ENCODE measurements around the gene DYNC1LI1. TPM values are rescaled to one million over a fixed set of nuclear protein-coding genes. Genes with fewer than 3 reads are reported as not detected.

Gene DYNC1LI1
- total RNA-seq, 1 experiment from 2014 or later = 27.5 TPM

DNA sequence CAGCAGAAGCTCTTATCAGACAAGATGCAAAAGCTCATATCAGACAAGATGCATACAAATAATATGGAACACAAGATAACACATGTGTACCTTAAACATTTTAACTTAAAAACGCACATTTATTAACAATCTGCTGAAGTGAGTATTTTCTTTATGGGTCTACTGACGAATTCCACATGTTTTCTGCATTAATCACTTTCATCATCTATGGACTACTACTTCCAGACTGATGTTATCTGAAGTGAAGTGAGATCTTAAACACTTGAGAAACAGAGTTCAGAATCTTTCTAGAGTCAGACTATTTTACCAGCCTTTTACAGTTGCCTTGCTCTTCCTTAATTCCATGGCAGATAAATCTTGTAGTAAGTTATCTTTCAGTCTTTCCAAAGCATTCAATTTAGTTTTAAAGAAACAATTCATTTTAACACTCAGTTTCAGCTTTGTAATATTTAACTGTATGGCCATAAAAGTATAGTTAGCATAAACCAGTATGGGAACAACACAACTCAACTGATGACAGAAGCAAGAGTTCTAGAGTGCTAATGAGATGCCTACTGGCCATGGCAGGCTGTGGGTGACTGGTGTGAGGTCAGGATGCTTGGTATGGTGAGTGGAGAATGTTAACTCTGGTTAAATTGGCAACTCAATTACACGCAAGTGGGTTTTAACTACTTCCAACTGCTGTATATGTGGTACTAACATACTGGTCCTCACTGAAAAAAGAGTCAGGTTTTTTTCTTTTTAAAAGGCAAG, 77.8 kb downstream of the DYNC1LI1 start:
- no peak for DNase-seq (ENCODE audit: low spot score)

DNA sequence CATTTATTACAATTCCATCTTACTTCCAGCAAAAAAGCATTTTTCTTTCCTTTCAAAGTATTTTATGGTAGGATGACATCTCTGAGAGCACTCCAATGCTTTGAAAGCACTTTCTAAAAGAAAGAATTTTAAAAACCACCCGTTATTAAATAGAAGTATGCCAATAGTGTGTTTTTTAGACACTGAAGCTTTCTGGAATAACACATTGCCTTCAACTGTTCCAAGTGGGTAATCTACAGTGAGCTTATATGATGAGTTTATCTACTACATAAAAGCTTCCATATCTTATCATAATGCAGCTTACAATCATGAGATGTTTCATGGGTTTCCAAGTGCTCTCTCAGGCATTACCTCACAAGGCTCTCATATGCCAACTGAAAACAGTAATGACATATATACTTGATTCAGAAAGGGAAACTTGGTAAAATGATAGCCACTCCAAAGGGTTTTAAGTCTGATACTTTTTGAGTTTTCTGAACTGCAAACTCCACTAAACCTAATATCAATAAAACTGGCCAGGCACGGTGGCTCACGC, 82.1 kb downstream of the DYNC1LI1 start:
- no peak for DNase-seq (ENCODE audit: low spot score)

DNA sequence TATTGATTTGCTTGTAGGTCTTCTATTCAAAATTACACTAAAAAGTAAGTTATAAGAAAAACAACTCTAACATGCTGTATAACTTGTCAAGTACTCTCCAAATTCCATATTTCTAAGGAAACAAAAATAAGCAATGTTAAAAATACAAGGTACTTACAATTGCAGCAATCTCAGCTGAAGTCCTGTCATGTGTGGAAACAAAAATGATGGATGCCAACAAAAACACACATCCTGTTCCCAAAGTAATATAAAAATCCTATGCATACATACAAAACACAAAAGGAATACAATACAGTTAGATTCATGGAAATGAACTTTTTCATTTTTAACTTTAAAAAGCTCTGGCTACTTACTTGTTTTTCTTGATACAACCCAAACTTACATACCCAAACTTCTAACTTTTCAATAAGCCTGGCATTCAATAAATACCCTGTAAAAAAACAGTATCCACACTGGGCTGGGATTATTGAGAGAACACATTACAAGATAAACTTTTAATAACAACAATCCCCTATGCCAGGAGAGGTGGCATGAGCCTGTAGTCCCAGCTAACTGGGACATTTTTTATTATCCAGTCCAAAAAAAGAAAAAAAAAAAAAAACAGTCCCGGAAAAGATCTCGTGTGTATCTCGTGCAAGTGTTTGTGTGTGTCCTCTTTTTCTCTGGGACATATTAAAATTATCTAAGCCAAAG, 82.7 kb downstream of the DYNC1LI1 start:
- no peak for DNase-seq (ENCODE audit: low spot score)

DNA sequence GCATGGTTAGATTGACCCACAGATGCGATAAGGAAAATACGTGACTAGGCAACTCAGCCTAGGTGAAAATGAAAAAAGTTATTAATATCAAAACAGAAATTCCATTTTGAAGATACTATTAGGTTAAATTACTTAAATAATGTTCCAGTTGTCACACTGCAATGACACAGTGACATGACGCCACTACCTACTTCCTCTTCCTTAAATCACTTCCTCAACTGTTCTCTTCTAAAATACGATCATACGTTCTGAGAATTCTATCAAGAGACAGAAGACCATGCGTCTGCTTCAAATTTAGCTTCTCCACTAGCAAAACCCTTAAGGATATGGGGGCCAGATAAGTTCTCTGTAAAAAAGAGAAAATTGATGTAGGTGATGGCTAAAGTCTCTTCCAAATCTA, 86.2 kb downstream of the DYNC1LI1 start:
- no peak for DNase-seq (ENCODE audit: low spot score)

DNA sequence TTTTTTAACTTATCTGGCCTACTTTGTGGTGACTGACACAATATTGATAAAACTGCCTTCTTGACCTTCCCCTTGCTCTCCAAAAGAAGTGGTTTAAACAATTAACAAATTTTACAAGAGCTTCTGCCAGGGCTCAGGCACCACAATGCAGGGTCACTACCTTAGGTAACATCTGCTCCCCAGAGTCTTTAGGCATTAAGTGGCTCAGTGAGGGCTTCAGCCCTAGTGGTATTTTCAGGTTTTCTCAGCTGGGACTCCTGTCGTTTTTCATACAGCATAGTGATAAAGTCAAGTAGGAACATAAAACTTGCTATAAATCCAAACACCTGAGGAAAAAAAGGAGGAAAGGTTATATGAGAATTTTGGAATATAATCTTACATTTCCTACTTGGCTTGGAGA, 86.9 kb downstream of the DYNC1LI1 start:
- DNase-seq (ENCODE audit: low spot score) = no peak

DNA sequence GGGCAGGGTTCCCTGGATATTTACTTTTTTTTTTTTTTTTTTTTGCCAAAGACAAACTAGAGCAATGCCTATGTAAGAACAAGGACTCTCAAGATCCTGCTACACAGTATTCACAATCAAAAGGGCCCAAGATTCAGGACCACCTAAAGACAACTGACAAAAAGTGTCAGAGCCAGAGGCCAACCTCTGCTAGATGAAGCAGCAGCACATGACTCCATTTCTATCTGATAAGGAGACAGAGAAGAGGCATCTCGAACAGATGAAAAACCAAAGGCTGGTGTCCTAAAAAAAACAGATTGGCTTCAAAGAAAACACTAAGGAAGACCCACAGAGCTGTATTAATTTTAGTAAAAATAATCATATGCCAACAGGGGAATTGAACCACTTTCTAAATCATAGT, 88.0 kb downstream of the DYNC1LI1 start:
- DNase-seq (ENCODE audit: low spot score) = no peak

DNA sequence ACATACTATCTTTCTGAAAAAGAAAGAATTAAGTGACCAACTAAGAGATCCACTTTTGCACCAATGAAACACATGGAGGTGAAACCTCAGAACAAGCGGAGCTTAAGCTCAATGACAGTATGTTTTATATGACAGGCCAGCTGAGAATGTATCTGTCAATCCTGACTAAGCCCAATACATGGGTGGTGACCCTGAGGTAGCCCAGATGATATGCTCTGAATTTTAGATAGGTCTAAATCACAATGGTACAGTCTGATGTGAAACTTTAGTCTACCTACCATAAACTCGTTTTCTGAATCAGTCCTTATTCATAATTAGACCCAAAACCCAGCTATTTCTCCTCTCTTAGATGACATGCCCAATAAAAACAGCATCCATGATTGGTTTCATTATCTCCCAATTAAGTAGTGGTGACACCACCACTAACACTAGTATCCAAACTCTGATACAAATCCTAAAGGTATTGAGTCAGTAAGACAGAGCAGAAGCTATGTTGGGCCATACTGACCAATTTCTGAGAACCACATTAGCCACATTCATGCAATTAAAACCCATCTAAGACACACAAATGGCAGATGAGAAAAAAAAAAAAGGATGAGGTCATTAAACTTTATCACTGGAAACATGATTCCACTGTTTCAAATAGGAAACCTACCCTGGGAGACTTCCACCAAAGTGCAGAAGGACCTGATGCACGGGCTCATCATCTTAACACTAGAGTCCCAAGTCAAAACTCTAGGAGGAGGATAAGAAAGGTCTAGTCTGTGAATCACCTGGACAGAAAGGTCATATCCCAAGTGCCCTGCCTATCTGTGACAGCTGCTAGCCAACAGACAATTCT, 88.6 kb downstream of the DYNC1LI1 start:
- DNase-seq (ENCODE audit: low spot score) = no peak

DNA sequence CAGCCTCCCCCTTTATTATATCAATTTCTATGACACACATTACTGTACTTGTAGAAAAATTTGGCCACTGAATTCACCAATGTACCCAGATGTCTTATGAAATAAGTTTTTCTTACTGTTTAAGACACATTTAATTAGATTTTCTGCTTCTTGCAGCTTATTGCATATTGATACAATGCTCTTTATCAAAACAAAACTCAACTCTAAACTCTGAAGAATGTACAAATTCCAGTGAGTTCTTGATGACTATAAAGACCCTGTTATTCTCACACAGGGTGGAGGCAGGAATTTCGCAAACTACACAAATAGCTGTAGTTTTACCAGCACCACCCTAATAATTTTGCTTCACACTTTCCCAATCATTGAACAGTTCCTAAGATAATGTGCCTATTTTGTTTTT, 90.1 kb downstream of the DYNC1LI1 start:
- no peak for DNase-seq (ENCODE audit: low spot score)

Other genes with a start within 250 kb of the DYNC1LI1 start
- 5.5 and 7.1 TPM in 2 replicates for gene CMTM7, start 179.0 kb downstream of the DYNC1LI1 start, total RNA-seq (2014; rRNA removed; shearing (Covaris generic))
- 72.0 and 74.1 TPM in 2 replicates for gene CMTM6, start 68.0 kb downstream of the DYNC1LI1 start, total RNA-seq (2014; rRNA removed; shearing (Covaris generic))
- 13.4 and 20.3 TPM in 2 replicates for gene CNOT10, start 114.3 kb upstream of the DYNC1LI1 start, total RNA-seq (2014; rRNA removed; shearing (Covaris generic))
- 0.02 TPM in 1 of 2 replicates, not detected in the other for gene TRIM71, start 247.1 kb upstream of the DYNC1LI1 start, total RNA-seq (2014; rRNA removed; shearing (Covaris generic))